Esophagus squamous epithelium (tissue), 5 donors: ENCODE data around the gene CTSO. TPM values are rescaled to one million over a fixed set of nuclear protein-coding genes. Genes with fewer than 3 reads are reported as not detected.

Experiments
- DNase-seq: peaks from one replicate; lab custom pipeline; 2025; lab: John Stamatoyannopoulos, UW
- H3K27ac ChIP-seq, 4 donors: fragments of 200-600 bp; sonication (generic); one replicate each; pipeline ENCODE4 v1.5.1; 2016 to 2019; ENCODE audit warnings: mild to moderate bottlenecking in 1 of 4
- H3K27me3 ChIP-seq, 4 donors: fragments of 200-600 bp; sonication (generic); 1 replicate in 3 of 4; 2 replicates in 1 of 4; pipeline versions ENCODE4 v1.5.1 to v1.6.0; 2017 to 2021; ENCODE audit warnings: antibody characterized with exemption in 1 of 4
- H3K36me3 ChIP-seq, 3 donors: fragments of 200-600 bp; sonication (generic); one replicate each; pipeline ENCODE4 v1.5.1; 2016 to 2019
- H3K4me1 ChIP-seq, 3 donors: fragments of 200-600 bp; sonication (generic); one replicate each; pipeline ENCODE4 v1.5.1; 2017 to 2019
- H3K4me3 ChIP-seq, 4 donors: fragments of 200-600 bp; sonication (generic); 1 replicate in 3 of 4; 2 replicates in 1 of 4; pipeline ENCODE4 v1.5.1; 2016 to 2019; ENCODE audit warnings: mild to moderate bottlenecking in 2 of 4, moderate library complexity in 1 of 4
- H3K9me3 ChIP-seq, 3 donors: fragments of 200-600 bp; sonication (generic); one replicate each; pipeline ENCODE4 v1.5.1; 2016 to 2019
- POLR2A ChIP-seq, 4 donors: fragments of 450-650 bp; IDR thresholded peaks; one replicate each; pipeline ENCODE4 v1.6.1; 2017; ENCODE audit warnings: antibody characterized with exemption in 4 of 4, mild to moderate bottlenecking in 4 of 4, moderate library complexity in 3 of 4
- WGBS, 2 donors: methylation state at CpG; one replicate each; pipeline ENCODE4 v1.1.5; 2018; 5-methylcytosine and 5-hydroxymethylcytosine counted together
- intact Hi-C: fragments of 100-400 bp; cut with DNase I; formaldehyde crosslinking; loops from one replicate; pipeline ENCODE4 v1.15.0; 2022
- total RNA-seq, 4 donors: library from RNA; depleted of rRNA; stranded (reverse); fragments of >200 nt; gene quantifications; one replicate each; pipeline ENCODE4 v1.1.0, GENCODE V29; 2016
- TF ChIP-seq, protein P1 (sequence below), 6 experiments: fragments of 450-650 bp in 4 of 6; fragments of 200-600 bp in 2 of 6; sonication (generic) in 2 of 6; IDR thresholded peaks; one replicate each; pipeline ENCODE4 v1.5.1; 2016 to 2019; ENCODE audit warnings: antibody characterized with exemption in 6 of 6, mild to moderate bottlenecking in 4 of 6, moderate library complexity in 4 of 6
- donor health status: DM: yes; HTN: yes; CAD: no.

The CTSO gene
- total RNA-seq, 4 donors from 2014 or later = 1.6 to 11.3 (median 6.7) TPM

DNA sequence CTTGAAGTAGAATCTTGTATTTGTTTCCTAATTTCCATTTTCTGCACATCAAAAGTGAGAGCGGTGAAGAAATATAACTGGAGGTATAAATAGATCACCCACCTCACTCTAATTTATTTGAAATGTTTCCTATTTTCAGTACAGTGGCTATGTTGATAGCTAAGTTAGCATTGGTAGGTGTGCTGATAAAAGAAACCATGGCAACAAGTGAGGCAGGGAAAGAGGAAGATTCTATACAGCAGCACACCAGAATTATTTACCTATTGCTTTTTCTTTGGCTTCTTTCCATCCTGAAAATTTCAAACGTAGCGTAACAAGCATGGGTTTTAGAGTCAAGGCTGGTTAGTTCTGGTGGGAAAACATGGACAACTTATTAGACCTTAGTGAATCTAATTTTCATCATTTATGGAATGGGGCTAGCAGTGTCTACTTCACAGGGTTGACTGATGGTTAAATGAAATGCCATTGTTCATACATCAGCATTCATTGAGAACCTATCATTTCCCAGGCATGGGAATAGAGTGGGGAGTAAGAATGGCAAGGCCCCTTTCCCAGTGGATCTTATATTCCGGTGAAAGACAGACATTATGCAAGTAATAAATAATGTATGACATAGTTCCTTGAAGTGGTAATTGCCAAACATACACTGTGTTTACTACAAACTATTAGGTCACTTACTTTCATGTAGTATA is 30.6 kb upstream of the CTSO start:
- no peak for DNase-seq
- 69 to 85% methylated on average over 4 of the region's 4 CpGs for WGBS, 2 donors
- H3K9me3 ChIP-seq = no peaks in the 10 kb centered on the region
- intact Hi-C loops = no loop called here
- no peaks in the 10 kb centered on the region for H3K36me3 ChIP-seq
- H3K27me3 ChIP-seq = no peaks in the 10 kb centered on the region
- H3K4me1 ChIP-seq = no peaks in the 10 kb centered on the region
- no peak overlapping the region for H3K27ac ChIP-seq
- no peak overlapping the region for H3K4me3 ChIP-seq
- TF ChIP-seq, protein P1, sequence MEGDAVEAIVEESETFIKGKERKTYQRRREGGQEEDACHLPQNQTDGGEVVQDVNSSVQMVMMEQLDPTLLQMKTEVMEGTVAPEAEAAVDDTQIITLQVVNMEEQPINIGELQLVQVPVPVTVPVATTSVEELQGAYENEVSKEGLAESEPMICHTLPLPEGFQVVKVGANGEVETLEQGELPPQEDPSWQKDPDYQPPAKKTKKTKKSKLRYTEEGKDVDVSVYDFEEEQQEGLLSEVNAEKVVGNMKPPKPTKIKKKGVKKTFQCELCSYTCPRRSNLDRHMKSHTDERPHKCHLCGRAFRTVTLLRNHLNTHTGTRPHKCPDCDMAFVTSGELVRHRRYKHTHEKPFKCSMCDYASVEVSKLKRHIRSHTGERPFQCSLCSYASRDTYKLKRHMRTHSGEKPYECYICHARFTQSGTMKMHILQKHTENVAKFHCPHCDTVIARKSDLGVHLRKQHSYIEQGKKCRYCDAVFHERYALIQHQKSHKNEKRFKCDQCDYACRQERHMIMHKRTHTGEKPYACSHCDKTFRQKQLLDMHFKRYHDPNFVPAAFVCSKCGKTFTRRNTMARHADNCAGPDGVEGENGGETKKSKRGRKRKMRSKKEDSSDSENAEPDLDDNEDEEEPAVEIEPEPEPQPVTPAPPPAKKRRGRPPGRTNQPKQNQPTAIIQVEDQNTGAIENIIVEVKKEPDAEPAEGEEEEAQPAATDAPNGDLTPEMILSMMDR (IDR thresholded peaks at IDR 0.05) = no peak
- TF ChIP-seq POLR2A (IDR thresholded peaks at IDR 0.05) = no peak

GRCh38 chr4:155982736-155983385 is 29.2 kb upstream of the CTSO start:
- peaks cover 0 to 5% (median 0%) of the 10 kb centered on the region in 3 donors for H3K9me3 ChIP-seq
- intact Hi-C loops = no loop called here
- no peak for DNase-seq
- no peaks in the 10 kb centered on the region for H3K27me3 ChIP-seq
- WGBS, 2 donors = 41 to 46% methylated on average over 2 of the region's 2 CpGs
- no peaks in the 10 kb centered on the region for H3K36me3 ChIP-seq
- TF ChIP-seq, protein P1 (IDR thresholded peaks at IDR 0.05) = no peak
- no peak for TF ChIP-seq POLR2A (IDR thresholded peaks at IDR 0.05)
- no peak overlapping the region for H3K27ac ChIP-seq
- H3K4me1 ChIP-seq = no peaks in the 10 kb centered on the region
- H3K4me3 ChIP-seq = no peak overlapping the region

DNA sequence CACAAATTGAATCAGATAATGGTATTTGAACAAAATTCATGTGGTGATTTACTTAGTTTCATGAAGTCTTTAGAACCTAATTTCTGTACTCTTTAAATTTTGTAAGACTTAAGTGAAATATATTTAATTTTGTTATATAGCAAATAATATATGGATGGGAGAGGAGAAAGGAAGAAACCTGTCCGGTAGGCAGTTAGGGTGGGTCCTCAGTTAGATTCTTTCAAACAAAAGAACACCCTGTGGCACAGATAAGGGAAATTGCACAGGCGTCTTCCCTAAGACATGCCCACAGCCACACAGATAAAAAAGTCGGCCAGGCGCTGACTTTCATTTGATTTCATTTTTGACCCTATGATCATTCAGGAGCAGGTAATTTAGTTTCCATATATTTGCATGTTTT is 25.1 kb upstream of the CTSO start:
- WGBS, 2 donors = 86 to 90% methylated on average over 4 of the region's 4 CpGs
- intact Hi-C loops = no loop called here
- TF ChIP-seq, protein P1 (IDR thresholded peaks at IDR 0.05) = no peak
- no peak for TF ChIP-seq POLR2A (IDR thresholded peaks at IDR 0.05)

GRCh38 chr4:155975511-155975910 is 21.8 kb upstream of the CTSO start:
- H3K4me3 ChIP-seq = no peak overlapping the region
- H3K36me3 ChIP-seq = no peaks in the 10 kb centered on the region
- H3K27me3 ChIP-seq = no peaks in the 10 kb centered on the region
- WGBS, 2 donors = 87 to 90% methylated on average over 2 of the region's 2 CpGs
- intact Hi-C loops = no loop called here
- peaks cover 0 to 5% (median 0%) of the 10 kb centered on the region in 3 donors for H3K9me3 ChIP-seq
- H3K4me1 ChIP-seq = no peaks in the 10 kb centered on the region
- DNase-seq = no peak
- no peak for TF ChIP-seq POLR2A (IDR thresholded peaks at IDR 0.05)
- TF ChIP-seq, protein P1 (IDR thresholded peaks at IDR 0.05) = no peak
- H3K27ac ChIP-seq = no peak overlapping the region

More for the DNA sequence above, 25.1 kb upstream of the CTSO start:
- H3K9me3 ChIP-seq = peaks cover 0 to 5% (median 0%) of the 10 kb centered on the region in 3 donors
- no peak overlapping the region for H3K27ac ChIP-seq
- H3K36me3 ChIP-seq = no peaks in the 10 kb centered on the region
- no peaks in the 10 kb centered on the region for H3K27me3 ChIP-seq
- DNase-seq = no peak
- H3K4me1 ChIP-seq = no peaks in the 10 kb centered on the region
- H3K4me3 ChIP-seq = no peak overlapping the region

DNA sequence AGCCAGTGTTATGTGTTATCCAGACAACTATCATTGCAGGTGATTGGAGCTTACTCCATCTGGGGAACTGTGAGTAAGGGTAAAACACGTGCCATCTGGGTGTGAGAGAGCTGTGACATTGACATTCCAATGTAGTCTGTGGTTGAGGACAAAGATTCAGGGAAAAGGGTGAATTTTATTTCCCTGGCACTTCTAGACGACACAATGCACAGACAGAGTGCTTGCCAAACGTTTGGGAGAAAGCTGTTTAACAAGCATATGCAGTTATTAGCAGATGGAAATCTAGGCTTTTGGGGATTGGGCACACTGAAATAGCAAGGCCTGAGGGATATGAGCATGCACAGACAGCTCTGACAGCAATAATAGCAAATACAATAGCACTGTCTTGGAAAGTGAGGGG is 21.3 kb upstream of the CTSO start:
- intact Hi-C loops = no loop called here
- whole genome bisulfite sequencing, 2 donors = 8 to 10% methylated on average over 3 of the region's 3 CpGs
- TF ChIP-seq, protein P1 (IDR thresholded peaks at IDR 0.05) = no peak
- TF ChIP-seq POLR2A (IDR thresholded peaks at IDR 0.05) = no peak
- DNase-seq = no peak
- Histone ChIP-seq H3K27me3 (no peaks in the 10 kb centered on the region), H3K4me3 (no peak overlapping the region), H3K36me3 (no peaks in the 10 kb centered on the region), H3K4me1 (no peaks in the 10 kb centered on the region), H3K27ac (no peak overlapping the region), H3K9me3 (peaks cover 0 to 5% (median 0%) of the 10 kb centered on the region in 3 donors)
